Forelimb muscle (tissue), 1 donor: ENCODE measurements around the gene UQCC5. TPM values are rescaled to one million over a fixed set of nuclear protein-coding genes. Genes with fewer than 3 reads are reported as not detected.

Source experiments
- DNase-seq: peaks from one replicate; pipeline ENCODE4 v3.0.0-alpha.2; 2013; ENCODE audit warnings: low read depth
- polyA plus RNA-seq: library from polyadenylated mRNA; unstranded; fragments of 120-200 nt; gene quantifications from one replicate; pipeline ENCODE4 v1.2.1, GENCODE V29; 2013; ENCODE audit not compliant: insufficient read length

Gene UQCC5
- polyA plus RNA-seq, 1 donor: 11.5 TPM

DNA sequence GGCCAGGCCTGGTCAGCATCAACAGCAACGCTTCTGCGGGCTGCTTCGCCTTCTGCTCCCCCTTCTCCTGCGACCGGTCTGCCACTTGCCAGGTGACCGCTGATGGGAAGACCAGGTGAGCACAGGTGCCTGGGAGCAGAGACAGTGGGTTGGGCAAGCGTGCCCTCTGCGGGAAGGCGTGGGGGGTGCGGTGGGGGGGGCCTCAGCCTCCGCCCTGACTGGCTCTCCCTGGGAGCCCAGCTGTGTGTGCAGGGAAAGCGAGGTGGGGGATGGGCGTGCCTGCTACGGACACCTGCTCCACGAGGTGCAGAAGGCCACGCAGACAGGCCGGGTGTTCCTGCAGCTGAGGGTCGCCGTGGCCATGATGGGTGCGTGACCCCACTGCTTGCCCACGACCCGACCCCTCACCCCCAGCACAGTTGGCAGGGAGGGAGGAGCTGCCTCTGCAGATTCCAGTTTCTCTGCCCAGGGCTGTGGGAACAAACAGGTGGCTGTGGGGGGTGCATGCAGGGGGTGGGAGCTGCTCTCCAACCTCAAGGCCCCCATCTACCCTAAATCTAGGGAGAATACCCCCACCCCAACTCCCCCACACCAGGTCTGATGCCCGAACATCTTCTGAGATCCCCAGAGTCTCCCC, 32.5 kb upstream of the UQCC5 start:
- no peak for DNase-seq

- no peak for DNase-seq
These were observed 31.4 kb upstream of the UQCC5 start for GRCh38 chr3:52504977-52505376.

DNA sequence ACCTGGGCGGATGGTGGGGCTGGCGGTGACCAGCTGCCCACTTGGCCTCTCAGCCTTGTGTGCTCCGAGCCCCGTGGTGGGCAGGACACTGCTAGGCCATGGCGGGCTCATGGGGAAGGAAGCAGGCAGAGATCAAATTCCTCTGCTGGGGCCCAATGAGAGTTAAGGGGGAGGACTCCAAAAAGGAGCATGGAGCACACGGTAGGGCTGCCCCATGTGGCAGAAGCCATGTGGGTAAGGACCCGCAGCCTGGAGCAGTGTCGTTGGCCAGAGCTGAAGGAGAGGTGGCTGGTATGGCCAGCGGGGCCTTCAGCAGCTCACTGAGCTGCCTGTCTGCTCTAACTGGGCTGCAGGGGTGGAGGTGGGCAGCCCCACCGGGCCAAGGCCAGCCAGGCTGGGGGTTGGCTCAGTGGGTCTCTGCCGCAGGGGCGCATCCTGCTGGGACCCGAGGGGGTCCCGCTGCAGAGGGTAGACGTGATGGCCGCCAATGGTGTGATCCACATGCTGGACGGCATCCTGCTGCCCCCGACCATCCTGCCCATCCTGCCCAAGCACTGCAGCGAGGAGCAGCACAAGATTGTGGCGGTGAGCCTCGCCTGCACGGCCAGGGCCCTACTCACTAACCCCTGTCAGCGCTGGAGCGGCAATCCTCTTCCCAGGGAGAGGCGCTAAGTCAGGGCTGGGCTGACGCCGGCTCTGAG, 30.0 kb upstream of the UQCC5 start:
- no peak for DNase-seq

GRCh38 chr3:52507359-52507758, 29.0 kb upstream of the UQCC5 start:
- DNase-seq: no peak

DNA sequence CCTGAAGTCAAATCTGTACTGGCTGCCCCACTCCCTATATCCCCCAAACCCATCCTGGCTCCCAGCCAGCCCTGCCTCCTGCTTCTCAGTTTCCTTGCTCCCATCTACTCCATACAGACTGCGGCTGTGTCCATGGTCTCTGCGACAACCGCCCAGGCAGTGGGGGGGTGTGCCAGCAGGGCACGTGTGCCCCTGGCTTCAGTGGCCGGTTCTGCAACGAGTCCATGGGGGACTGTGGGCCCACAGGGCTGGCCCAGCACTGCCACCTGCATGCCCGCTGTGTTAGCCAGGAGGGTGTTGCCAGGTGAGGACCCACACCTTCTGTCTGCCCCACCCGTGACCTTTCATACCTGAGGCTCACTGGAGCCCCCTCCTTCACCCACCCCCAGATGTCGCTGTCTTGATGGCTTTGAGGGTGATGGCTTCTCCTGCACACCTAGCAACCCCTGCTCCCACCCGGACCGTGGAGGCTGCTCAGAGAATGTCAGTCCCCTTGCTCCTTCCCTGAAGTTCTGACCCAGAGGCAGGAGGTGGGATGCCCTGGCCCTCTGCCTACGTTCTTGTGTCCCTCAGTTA, 26.6 kb upstream of the UQCC5 start:
- no peak for DNase-seq

DNA sequence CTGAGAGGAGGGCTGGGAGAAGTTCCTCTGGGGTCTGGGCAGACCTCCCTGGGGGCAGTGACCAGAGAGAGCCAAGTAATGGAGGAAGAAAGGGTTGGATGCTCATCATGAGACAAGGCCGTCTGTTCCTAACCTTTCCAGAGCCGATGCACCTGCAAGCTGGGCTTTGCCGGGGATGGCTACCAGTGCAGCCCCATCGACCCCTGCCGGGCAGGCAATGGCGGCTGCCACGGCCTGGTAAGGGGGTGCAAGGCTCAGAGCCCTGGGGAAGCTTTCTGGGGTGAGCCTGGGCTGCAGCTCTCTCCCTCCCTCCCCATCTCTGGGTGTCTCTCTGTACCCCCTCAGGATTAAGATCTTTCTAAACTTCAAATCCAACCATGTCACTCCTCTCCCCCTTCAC, 24.9 kb upstream of the UQCC5 start:
- no peak for DNase-seq

DNA sequence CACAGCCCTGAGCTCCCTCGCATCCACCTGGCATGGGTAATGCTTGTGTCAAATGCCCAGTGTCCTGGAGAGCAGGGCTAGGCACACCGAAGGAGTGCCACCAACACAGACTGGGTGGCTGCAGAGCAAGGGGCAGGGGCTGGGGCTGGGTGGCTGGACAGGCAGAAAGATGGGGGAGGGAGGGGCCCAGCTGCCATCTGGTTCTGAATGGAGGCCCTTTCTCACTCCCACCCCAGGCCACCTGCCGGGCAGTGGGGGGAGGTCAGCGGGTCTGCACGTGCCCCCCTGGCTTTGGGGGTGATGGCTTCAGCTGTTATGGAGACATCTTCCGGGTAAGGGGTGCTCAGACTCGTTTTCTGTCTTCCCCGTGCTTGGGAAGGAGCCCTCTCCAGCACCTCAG, 24.3 kb upstream of the UQCC5 start:
- DNase-seq: no peak

DNA sequence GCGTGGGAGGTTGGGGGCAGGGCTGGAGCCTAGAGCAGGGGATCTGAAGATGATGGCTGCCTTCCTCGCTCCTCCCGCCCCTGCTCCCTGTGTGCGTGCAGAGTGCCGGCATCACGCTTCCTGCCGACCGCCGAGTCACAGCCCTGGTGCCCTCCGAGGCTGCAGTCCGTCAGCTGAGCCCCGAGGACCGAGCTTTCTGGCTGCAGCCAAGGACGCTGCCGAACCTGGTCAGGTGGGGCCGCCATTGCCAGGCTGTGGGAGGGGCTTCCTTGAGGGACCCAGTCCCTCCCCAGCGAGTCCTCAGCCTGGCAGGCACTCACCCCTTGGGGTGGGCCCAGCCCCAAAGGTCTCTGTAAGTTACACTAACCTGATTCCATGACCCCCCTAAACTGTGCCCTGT, 23.7 kb upstream of the UQCC5 start:
- no peak for DNase-seq

DNA sequence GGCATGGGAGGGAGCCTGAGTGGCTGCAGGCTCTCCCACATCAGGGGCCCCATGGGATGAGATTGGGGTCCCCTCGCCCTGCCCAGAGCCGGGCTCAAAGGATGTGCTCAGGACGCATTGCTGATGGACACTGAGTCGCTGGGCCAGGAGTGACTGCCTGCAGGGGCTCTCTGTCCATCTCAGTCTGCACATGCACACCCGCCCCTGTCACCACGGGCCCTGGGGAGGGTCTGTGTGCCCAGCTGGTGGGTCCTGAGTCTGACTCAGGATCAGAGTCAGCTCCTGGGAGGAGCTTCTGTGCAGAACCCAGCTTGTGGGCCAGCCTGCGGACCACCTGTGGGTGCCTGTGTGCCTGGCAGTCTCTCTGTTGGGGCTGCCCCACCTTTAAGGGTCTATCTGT, 23.1 kb upstream of the UQCC5 start:
- no peak for DNase-seq

DNA sequence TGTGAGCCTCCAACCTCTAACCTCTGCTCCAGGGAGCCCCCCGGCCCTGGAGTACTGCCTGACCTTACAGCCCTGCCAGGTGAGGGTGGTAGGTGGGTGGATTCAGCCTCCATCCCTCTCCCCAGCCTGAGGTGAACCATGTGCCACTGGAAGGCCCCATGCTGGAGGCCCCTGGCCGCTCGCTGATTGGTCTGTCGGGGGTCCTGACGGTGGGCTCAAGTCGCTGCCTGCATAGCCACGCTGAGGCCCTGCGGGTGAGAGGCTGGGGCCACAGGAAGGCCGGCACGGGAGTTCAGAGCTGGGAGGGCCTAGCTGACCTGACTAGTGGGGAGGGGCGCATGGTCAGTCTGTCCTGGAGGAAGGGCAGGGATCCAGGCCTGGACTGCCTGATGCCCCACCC, 21.8 kb upstream of the UQCC5 start:
- DNase-seq: no peak

DNA sequence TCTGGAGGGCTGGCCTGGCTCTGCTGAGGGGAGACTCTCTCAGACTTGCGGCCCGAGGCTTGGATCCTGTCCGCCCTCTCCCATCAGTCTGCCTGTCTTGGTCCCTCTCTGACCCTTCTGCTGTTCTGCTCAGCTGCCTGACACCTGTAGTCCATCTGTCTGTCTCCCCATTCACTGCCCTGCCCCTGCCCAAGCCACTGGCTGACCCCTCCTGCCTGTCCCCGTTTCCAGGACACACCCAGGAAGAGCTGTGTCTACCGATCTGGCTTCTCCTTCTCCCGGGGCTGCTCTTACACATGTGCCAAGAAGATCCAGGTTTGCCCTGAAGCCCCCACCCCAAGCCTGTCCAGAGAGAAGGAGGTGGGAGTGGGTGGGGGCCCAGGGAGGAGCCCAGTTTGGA, 21.2 kb upstream of the UQCC5 start:
- DNase-seq: no peak

DNA sequence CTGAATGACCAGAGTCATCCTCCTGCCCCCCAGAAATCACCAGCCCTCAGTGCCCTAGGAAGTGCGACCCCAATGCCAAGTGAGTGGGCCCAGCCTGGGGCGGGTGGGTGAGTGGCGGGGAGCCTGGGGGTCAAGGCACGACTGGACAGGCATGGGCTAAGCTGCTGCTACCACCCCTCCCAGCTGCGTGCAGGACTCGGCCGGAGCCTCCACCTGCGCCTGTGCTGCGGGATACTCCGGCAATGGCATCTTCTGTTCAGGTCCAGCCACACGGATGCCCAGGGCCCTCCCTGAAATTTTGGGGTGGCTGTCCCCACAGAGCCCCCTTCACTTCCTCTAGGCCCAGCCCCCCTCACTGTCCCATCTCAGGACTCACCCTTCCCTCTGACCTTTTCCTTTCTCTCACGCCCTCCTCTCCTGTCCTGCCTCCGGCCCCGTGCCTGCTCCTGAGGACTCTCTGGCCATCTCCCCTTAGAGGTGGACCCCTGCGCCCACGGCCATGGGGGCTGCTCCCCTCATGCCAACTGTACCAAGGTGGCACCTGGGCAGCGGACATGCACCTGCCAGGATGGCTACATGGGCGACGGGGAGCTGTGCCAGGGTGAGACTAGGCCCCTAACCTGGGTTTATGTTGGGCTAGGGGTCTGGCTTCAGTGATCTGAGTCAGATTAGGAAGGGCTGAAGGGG, 19.8 kb upstream of the UQCC5 start:
- no peak for DNase-seq

GRCh38 chr3:52517796-52518722, 18.3 kb upstream of the UQCC5 start:
- DNase-seq: no peak

GRCh38 chr3:52518723-52519444, 17.5 kb upstream of the UQCC5 start:
- DNase-seq: no peak

DNA sequence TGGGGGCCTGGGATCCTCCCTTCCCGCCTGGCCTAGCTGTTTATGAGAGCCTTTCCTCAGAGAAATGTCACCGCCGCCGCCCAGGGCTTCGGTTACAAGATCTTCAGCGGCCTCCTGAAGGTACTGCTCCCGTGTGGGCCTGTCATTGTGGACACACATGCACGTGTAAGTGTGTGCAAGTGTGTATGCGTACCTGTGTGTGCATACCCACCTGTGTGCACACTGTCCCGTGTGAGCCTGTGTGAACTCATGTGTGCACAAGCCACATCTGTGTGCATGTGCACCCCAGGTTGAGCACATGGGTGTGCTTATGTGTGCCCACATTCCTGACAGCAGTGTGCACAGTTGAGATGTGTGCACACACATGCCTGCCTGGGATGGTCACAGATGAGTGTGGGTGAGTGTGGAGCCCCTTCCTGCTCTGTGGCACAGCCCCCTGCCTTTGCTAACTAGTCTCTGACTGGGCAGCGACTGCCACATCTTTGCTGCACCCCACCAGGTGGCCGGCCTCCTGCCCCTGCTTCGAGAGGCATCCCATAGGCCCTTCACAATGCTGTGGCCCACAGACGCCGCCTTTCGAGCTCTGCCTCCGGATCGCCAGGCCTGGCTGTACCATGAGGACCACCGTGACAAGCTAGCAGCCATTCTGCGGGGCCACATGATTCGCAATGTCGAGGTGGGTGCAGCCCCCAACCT, 16.8 kb upstream of the UQCC5 start:
- no peak for DNase-seq

DNA sequence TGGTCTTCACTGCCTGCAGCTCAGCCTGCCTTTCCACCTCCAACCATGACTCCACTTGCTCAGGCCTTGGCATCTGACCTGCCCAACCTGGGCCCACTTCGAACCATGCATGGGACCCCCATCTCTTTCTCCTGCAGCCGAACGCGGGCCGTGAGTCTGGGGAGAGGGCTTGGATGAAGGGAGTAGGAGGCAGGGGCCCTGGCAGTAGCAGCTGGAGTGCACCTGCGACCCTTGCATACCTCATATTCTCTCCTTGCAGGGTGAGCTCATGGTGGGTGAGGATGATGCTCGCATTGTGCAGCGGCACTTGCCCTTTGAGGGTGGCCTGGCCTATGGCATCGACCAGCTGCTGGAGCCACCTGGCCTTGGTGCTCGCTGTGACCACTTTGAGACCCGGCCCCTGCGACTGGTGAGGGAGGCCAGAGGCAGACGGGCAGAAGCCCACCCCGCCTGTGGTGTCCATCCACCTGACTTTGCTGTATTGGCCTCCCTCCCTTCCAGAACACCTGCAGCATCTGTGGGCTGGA, 16.2 kb upstream of the UQCC5 start:
- DNase-seq: no peak

DNA sequence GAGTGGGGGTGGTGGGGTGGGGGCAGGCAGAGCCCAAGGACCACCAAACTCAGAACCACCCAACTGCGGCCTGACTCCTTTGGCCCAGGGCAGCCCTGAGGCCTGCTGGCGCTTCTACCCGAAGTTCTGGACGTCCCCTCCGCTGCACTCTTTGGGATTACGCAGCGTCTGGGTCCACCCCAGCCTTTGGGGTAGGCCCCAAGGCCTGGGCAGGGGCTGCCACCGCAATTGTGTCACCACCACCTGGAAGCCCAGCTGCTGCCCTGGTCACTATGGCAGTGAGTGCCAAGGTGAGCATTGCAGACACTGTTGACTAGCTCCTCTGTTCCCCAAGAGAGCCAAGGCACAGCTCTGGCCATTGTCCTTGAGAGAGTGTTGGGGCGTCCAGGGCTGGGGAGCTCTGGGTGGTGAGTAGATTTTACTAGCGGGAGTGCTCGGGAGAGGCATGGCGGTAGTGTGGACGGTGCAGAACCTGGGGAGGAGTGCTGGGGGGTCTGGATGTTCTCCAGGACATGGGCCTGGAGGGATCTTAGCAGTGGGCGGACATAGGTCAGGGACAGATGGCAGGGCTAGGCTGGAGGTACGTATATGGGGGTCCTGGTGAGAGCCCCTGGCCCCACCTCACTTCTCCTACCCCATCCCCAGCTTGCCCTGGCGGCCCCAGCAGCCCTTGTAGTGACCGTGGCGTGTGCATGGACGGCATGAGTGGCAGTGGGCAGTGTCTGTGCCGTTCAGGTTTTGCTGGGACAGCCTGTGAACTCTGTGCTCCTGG, 15.5 kb upstream of the UQCC5 start:
- DNase-seq: no peak

DNA sequence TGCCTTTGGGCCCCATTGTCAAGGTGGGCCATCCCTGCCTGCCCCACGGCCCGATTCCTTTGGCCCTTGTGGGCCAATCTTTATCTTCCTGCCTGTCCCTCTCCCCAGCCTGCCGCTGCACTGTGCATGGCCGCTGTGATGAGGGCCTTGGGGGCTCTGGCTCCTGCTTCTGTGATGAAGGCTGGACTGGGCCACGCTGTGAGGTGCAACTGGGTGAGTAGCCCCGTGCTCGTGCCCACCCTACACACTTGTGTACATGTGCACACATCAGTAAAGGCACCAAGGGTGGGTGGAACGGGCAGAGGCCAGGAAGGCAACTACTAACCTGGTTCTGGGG, 14.9 kb upstream of the UQCC5 start:
- no peak for DNase-seq

GRCh38 chr3:52521881-52522650, 14.3 kb upstream of the UQCC5 start:
- DNase-seq: no peak
